Bronchial epithelial cell (primary cell): ENCODE measurements around the gene HOXB3. TPM values are rescaled to one million over a fixed set of nuclear protein-coding genes. Genes with fewer than 3 reads are reported as not detected.

Source experiments
- DNase-seq: peaks from one replicate; pipeline ENCODE4 v3.0.0-alpha.2; 2010; ENCODE audit warnings: low read depth
- FAIRE-seq: peaks from 2 replicates; lab custom pipeline; 2011; peaks lifted over from hg19 to GRCh38; lab: Jason Lieb, UNC
- H3K27me3 ChIP-seq: 2 replicates; pipeline ENCODE4 v1.5.1; 2011; ENCODE audit warnings: low read length; ENCODE audit not compliant: control insufficient read depth, insufficient read depth
- H3K36me3 ChIP-seq: 2 replicates; pipeline ENCODE4 v1.5.1; 2011; ENCODE audit warnings: low read length; ENCODE audit not compliant: control insufficient read depth, insufficient read depth
- H3K4me3 ChIP-seq: 2 replicates; pipeline ENCODE4 v1.5.1; 2011; ENCODE audit warnings: mild to moderate bottlenecking, low read depth, low read length, control low read depth
- total RNA-seq: library from RNA; depleted of rRNA; stranded (reverse); fragments of >200 nt; gene quantifications from 2 replicates; pipeline ENCODE4 v1.2.1, GENCODE V29; 2014
- TF ChIP-seq, protein P1 (sequence below): IDR thresholded peaks from 2 replicates; pipeline ENCODE4 v1.5.1; 2011; ENCODE audit warnings: mild to moderate bottlenecking, moderate library complexity, low read length, control low read depth, inconsistent platforms; ENCODE audit not compliant: insufficient read depth, severe bottlenecking

The HOXB3 gene
- total RNA-seq, 1 donor from 2014 or later, result not detected

DNA sequence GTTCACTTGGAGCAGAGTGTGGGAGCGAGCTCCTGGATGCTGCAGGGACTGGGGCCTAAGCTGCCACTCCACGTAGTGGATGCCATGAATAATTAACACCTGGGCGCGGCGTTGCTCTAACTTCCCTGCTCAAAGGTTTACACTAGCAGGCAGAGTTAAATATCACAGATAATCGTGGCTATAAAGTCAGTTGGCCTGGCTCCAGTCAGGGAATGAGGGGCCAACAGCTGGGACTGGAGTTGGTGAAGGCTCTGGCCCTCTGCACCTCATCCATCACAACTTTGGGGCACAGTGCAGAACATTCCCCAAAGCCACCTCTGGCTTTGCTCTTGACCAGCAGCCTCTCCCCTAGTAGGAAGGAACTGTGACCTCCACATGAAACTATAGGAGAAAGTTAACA, 22.8 kb downstream of the HOXB3 start:
- Histone ChIP-seq H3K27me3 (peaks cover 83% of the 10 kb centered on the region), H3K4me3 (no peak overlapping the region)
- FAIRE-seq, result no peak

DNA sequence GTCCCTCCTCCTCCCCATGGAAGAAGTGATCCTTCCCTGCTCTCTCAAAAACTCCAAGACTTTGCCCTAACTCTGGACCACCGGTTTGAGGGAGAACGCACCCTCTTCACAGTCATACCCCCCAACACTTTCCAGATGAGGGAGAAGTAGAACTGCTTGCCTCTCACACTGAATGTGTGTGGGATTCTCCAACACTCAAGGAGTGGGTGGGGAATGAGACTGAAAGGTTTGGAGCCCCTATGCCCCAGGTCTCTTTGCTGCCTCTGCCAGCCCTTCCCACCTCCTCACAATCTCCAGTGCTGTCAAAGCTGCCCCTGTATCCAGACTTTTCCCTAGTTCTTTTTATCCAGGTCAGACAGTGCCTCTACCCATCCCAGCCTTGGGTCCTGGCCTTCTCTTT, 23.3 kb downstream of the HOXB3 start:
- Histone ChIP-seq H3K36me3 (no peaks in the 10 kb centered on the region), H3K27me3 (peaks cover 83% of the 10 kb centered on the region), H3K4me3 (no peak overlapping the region)
- FAIRE-seq (no peak), DNase-seq (no peak)
- TF ChIP-seq, protein P1, sequence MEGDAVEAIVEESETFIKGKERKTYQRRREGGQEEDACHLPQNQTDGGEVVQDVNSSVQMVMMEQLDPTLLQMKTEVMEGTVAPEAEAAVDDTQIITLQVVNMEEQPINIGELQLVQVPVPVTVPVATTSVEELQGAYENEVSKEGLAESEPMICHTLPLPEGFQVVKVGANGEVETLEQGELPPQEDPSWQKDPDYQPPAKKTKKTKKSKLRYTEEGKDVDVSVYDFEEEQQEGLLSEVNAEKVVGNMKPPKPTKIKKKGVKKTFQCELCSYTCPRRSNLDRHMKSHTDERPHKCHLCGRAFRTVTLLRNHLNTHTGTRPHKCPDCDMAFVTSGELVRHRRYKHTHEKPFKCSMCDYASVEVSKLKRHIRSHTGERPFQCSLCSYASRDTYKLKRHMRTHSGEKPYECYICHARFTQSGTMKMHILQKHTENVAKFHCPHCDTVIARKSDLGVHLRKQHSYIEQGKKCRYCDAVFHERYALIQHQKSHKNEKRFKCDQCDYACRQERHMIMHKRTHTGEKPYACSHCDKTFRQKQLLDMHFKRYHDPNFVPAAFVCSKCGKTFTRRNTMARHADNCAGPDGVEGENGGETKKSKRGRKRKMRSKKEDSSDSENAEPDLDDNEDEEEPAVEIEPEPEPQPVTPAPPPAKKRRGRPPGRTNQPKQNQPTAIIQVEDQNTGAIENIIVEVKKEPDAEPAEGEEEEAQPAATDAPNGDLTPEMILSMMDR, result no peak

More for the DNA sequence above, 22.8 kb downstream of the HOXB3 start:
- TF ChIP-seq, protein P1, result no peak
- DNase-seq, result no peak
- no peaks in the 10 kb centered on the region for H3K36me3 ChIP-seq

DNA sequence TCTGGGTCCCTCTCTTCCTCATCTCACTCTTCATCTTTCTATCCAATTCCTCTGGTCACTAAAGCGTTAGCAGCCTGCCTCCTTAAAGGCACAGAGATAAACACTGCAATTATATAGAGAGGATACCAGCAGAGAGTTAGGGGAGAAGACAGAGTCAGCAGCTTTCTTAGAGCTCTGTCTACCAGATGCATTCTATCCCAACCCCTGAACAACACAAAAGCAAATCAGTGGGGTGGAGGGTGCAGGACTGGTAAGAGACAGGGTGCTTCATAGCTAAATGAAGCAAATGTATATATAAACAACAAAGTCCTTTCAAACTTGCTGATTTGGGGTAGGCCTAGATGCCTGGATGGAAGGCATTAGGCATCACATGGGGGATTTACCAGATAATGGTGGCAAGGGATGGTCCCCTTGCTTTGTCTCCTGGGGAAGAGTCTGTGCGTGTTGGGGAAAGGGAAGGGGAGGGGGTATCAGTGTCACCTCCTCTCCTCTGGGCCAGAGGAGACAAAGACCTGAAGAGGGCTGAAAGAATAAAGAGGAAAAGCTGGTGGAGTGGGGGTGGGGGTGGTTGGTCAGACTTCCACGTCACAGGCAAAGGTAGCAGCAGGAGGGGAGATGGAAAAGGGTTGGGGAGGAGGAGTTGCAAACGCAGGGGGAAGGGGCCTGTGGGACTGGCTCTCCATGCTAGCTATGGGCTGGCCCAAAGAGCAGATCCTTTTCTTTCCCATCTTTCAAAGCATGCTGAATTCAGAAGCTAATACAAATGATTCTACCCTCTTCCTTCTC, 23.9 kb downstream of the HOXB3 start:
- Histone ChIP-seq H3K36me3 (no peaks in the 10 kb centered on the region), H3K4me3 (no peak overlapping the region), H3K27me3 (peaks cover 83% of the 10 kb centered on the region)
- TF ChIP-seq, protein P1, result no peak
- DNase-seq (no peak), FAIRE-seq (no peak)

DNA sequence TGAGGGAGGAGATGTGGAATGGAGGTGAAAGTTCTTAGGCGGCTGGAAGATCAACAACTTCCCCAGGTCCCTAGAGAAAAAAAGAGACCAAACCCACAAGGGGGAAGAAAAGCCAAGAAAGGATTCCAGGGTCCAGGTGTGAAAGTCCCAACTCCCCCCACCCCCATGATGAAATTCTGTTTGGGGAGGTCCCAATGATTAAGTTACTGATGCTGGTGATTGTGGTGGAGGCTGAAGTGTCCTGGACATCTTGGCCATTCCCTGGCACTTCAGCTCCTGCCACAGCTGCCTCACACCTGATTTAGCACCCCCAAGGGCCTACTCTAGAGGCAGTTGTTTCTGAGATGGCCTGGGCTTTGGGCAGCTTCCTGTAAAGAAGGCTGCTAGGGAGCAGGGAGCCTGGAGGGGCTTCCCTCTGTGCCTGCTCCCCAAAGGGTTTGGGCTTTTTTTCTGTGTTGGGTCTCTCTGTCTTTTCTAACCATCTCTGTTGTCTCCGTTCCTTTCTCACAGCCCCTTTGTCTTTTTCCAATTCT, 25.0 kb downstream of the HOXB3 start:
- no peak overlapping the region for H3K4me3 ChIP-seq
- H3K36me3 ChIP-seq, result no peaks in the 10 kb centered on the region
- DNase-seq, result no peak
- H3K27me3 ChIP-seq, result peaks cover 82% of the 10 kb centered on the region
- TF ChIP-seq, protein P1, result no peak
- no peak for FAIRE-seq

DNA sequence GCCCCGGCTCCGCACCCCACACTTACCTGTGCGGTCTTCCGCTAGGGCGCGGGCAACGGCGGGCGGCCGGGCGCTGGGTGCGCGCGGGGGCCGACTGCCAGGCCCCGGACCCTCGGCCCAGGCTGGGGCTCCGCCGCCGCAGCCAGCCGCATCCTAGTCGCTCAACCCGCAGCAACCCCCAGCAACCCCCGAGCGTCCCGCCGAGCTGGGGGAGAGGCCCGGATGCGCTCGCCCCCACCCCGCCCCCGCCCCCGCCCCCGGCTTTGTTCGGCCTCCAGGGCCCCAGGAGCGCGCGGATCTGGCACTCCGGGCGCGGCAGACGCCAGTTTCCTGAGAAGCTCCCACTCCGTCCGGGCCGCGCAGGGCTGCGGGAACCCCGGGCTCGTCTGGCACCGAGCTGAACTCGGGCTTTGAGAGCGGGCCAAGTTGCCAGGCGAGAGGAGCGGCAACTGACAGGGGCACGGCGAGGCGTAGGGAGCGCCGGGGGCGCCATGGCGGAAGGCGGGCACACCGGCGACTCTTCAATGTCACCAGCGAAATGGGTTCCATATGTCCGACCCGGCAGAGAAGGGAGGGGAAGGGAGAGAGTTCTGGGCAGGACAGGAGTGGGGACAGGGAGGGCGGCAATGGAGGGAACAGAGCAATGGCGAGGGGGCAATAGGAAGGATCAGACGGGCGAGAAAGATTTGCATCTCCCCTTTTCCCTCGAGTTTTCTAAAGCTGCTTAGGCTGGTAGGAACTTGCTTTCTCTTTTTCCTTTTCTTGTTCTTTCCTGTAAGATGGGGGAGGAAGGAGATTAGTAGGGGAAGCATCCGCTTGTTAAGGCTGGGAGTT, 25.6 kb downstream of the HOXB3 start:
- no peak overlapping the region for H3K4me3 ChIP-seq
- peaks cover 82% of the 10 kb centered on the region for H3K27me3 ChIP-seq
- DNase-seq (no peak), FAIRE-seq (no peak)
- TF ChIP-seq, protein P1, result no peak
- no peaks in the 10 kb centered on the region for H3K36me3 ChIP-seq
